Measurements from ENCODE around the gene CLDN22. TPM values are rescaled to one million over a fixed set of nuclear protein-coding genes. Genes with fewer than 3 reads are reported as not detected.

Gene CLDN22
- total and polyA plus RNA-seq, 12 donors, result not detected

GRCh38 chr4:183304538-183304937 lies 15.5 kb downstream of the CLDN22 start:
- H3K4me1 ChIP-seq (replicated peaks in 1 of 2), result no peaks in the 10 kb centered on the region
- DNase-seq, result no peak
- no peaks in the 10 kb centered on the region for H3K36me3 ChIP-seq (replicated peaks in 1 of 2)
- TF ChIP-seq, protein P1, sequence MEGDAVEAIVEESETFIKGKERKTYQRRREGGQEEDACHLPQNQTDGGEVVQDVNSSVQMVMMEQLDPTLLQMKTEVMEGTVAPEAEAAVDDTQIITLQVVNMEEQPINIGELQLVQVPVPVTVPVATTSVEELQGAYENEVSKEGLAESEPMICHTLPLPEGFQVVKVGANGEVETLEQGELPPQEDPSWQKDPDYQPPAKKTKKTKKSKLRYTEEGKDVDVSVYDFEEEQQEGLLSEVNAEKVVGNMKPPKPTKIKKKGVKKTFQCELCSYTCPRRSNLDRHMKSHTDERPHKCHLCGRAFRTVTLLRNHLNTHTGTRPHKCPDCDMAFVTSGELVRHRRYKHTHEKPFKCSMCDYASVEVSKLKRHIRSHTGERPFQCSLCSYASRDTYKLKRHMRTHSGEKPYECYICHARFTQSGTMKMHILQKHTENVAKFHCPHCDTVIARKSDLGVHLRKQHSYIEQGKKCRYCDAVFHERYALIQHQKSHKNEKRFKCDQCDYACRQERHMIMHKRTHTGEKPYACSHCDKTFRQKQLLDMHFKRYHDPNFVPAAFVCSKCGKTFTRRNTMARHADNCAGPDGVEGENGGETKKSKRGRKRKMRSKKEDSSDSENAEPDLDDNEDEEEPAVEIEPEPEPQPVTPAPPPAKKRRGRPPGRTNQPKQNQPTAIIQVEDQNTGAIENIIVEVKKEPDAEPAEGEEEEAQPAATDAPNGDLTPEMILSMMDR (IDR thresholded peaks at IDR 0.05), result no peak
- no peak for TF ChIP-seq POLR2A (IDR thresholded peaks at IDR 0.05)
- no peaks in the 10 kb centered on the region for H3K27me3 ChIP-seq
- H3K27ac ChIP-seq, result no peak overlapping the region
- no peaks in the 10 kb centered on the region for H3K9me3 ChIP-seq (replicated peaks in 1 of 3)
- intact Hi-C loops (cut with DNase I), result no loop called here
- 85 to 96% (median 93%) methylated on average over 2 of the region's 2 CpGs for WGBS, 4 donors
- H3K4me3 ChIP-seq, result no peak overlapping the region

GRCh38 chr4:183304067-183304466 lies 16.0 kb downstream of the CLDN22 start:
- intact Hi-C loops (cut with DNase I), result no loop called here
- no peaks in the 10 kb centered on the region for H3K36me3 ChIP-seq (replicated peaks in 1 of 2)
- DNase-seq, result no peak
- no peak for TF ChIP-seq POLR2A (IDR thresholded peaks at IDR 0.05)
- TF ChIP-seq, protein P1 (IDR thresholded peaks at IDR 0.05), result no peak
- no peaks in the 10 kb centered on the region for H3K27me3 ChIP-seq
- H3K27ac ChIP-seq, result no peak overlapping the region
- no peaks in the 10 kb centered on the region for H3K4me1 ChIP-seq (replicated peaks in 1 of 2)
- no peaks in the 10 kb centered on the region for H3K9me3 ChIP-seq (replicated peaks in 1 of 3)
- H3K4me3 ChIP-seq, result no peak overlapping the region
- 85 to 100% (median 94%) methylated on average over 4 of the region's 4 CpGs for WGBS, 4 donors

- no peaks in the 10 kb centered on the region for H3K4me1 ChIP-seq (replicated peaks in 1 of 2)
- 85 to 92% (median 91%) methylated on average over 4 of the region's 4 CpGs for WGBS, 4 donors
- no peak overlapping the region for H3K4me3 ChIP-seq
- intact Hi-C loops (cut with DNase I), result no loop called here
- TF ChIP-seq POLR2A (IDR thresholded peaks at IDR 0.05), result no peak
- TF ChIP-seq, protein P1 (IDR thresholded peaks at IDR 0.05), result no peak
- no peak overlapping the region for H3K27ac ChIP-seq
- no peak for DNase-seq
- no peaks in the 10 kb centered on the region for H3K36me3 ChIP-seq (replicated peaks in 1 of 2)
- H3K27me3 ChIP-seq, result no peaks in the 10 kb centered on the region
- no peaks in the 10 kb centered on the region for H3K9me3 ChIP-seq (replicated peaks in 1 of 3)
These were observed 16.8 kb downstream of the CLDN22 start for GRCh38 chr4:183303301-183303700.

GRCh38 chr4:183300655-183301054 lies 19.4 kb downstream of the CLDN22 start:
- TF ChIP-seq, protein P1 (IDR thresholded peaks at IDR 0.05), result no peak
- TF ChIP-seq POLR2A (IDR thresholded peaks at IDR 0.05), result no peak
- Histone ChIP-seq H3K27ac (no peak overlapping the region), H3K27me3 (no peaks in the 10 kb centered on the region), H3K36me3 (replicated peaks in 1 of 2) (no peaks in the 10 kb centered on the region), H3K9me3 (replicated peaks in 1 of 3) (no peaks in the 10 kb centered on the region), H3K4me3 (no peak overlapping the region), H3K4me1 (replicated peaks in 1 of 2) (no peaks in the 10 kb centered on the region)
- WGBS, 4 donors, result 81 to 89% (median 85%) methylated on average over 5 of the region's 5 CpGs
- DNase-seq, result no peak
- intact Hi-C loops (cut with DNase I), result no loop called here
